ENCODE measurements around the gene PTK7.

The PTK7 gene

GRCh38 chr6:43178150-43178549, 102.0 kb downstream of the PTK7 start:
- Histone ChIP-seq H3K36me3 (ENCODE audit: control insufficient read depth in 1 of 2, insufficient read depth in 2 of 2, low read length in 2 of 2) (peaks cover 37 to 42% of the 10 kb centered on the region in 2 experiments), H2AFZ (ENCODE audit: insufficient read depth, low read length, poor library complexity) (no peak overlapping the region), H3K4me2 (ENCODE audit: low read length) (no peak overlapping the region), H3K4me3 (ENCODE audit: low read depth, low read length) (no peak overlapping the region), H2AK5ac (ENCODE audit: low read length) (no peak overlapping the region), H3K9ac (ENCODE audit: low read length) (no peak overlapping the region), H3K27me3 (ENCODE audit: insufficient read depth, low read length) (no peaks in the 10 kb centered on the region), H3K4me1 (ENCODE audit: control insufficient read depth in 1 of 2, insufficient read depth in 2 of 2, low read length in 2 of 2) (peaks cover 15 to 16% of the 10 kb centered on the region in 2 experiments), H4K8ac (ENCODE audit: low read depth, low read length) (no peak overlapping the region), H3K9me3 (ENCODE audit: insufficient read depth, low read depth, low read length) (no peaks in the 10 kb centered on the region), H3K79me2 (ENCODE audit: control insufficient read depth, insufficient read depth, low read length, poor library complexity) (peaks cover 10% of the 10 kb centered on the region), H3K79me1 (ENCODE audit: low read length) (peaks cover 15% of the 10 kb centered on the region), H2BK120ac (ENCODE audit: insufficient read depth, low read length, poor library complexity) (no peak overlapping the region), H4K91ac (ENCODE audit: low read depth, low read length) (no peak overlapping the region), H3K23ac (ENCODE audit: low read length) (no peak overlapping the region), H3K18ac (ENCODE audit: low read length) (no peak overlapping the region), H3K14ac (ENCODE audit: low read length) (no peak overlapping the region), H2BK12ac (ENCODE audit: low read length) (no peak overlapping the region), H2BK5ac (ENCODE audit: low read depth, low read length, poor library complexity) (no peak overlapping the region), H3K4ac (ENCODE audit: low read depth, low read length) (no peak overlapping the region), H4K12ac (ENCODE audit: low read depth, low read length) (no peak overlapping the region), H3K27ac (ENCODE audit: low read depth, low read length) (no peak overlapping the region)
- DNase-seq: no peak
- WGBS (ENCODE audit: extremely low coverage, insufficient coverage, insufficient read length): no CpG with 5 or more reads among the region's 12 CpGs

GRCh38 chr6:43178951-43179830, 103.1 kb downstream of the PTK7 start:
- peaks cover 6% of the 10 kb centered on the region for H3K79me2 ChIP-seq (ENCODE audit: control insufficient read depth, insufficient read depth, low read length, poor library complexity)
- no peak overlapping the region for H3K4me2 ChIP-seq (ENCODE audit: low read length)
- no peak overlapping the region for H2BK12ac ChIP-seq (ENCODE audit: low read length)
- H3K4me1 ChIP-seq (ENCODE audit: control insufficient read depth in 1 of 2, insufficient read depth in 2 of 2, low read length in 2 of 2): peaks cover 5 to 8% of the 10 kb centered on the region in 2 experiments
- H3K9ac ChIP-seq (ENCODE audit: low read length): no peak overlapping the region
- H3K36me3 ChIP-seq (ENCODE audit: control insufficient read depth in 1 of 2, insufficient read depth in 2 of 2, low read length in 2 of 2): peaks cover 33 to 38% of the 10 kb centered on the region in 2 experiments
- no peak overlapping the region for H3K23ac ChIP-seq (ENCODE audit: low read length)
- DNase-seq: no peak
- H3K27ac ChIP-seq (ENCODE audit: low read depth, low read length): no peak overlapping the region
- no peak overlapping the region for H2AFZ ChIP-seq (ENCODE audit: insufficient read depth, low read length, poor library complexity)
- no peak overlapping the region for H2AK5ac ChIP-seq (ENCODE audit: low read length)
- no peak overlapping the region for H4K12ac ChIP-seq (ENCODE audit: low read depth, low read length)
- H4K8ac ChIP-seq (ENCODE audit: low read depth, low read length): no peak overlapping the region
- no peaks in the 10 kb centered on the region for H3K9me3 ChIP-seq (ENCODE audit: insufficient read depth, low read depth, low read length)
- H3K4ac ChIP-seq (ENCODE audit: low read depth, low read length): no peak overlapping the region
- peaks cover 11% of the 10 kb centered on the region for H3K79me1 ChIP-seq (ENCODE audit: low read length)
- no peak overlapping the region for H4K91ac ChIP-seq (ENCODE audit: low read depth, low read length)
- H2BK120ac ChIP-seq (ENCODE audit: insufficient read depth, low read length, poor library complexity): no peak overlapping the region
- H3K18ac ChIP-seq (ENCODE audit: low read length): no peak overlapping the region
- no peaks in the 10 kb centered on the region for H3K27me3 ChIP-seq (ENCODE audit: insufficient read depth, low read length)
- H3K4me3 ChIP-seq (ENCODE audit: low read depth, low read length): no peak overlapping the region
- no CpG with 5 or more reads among the region's 20 CpGs for WGBS (ENCODE audit: extremely low coverage, insufficient coverage, insufficient read length)
- H3K14ac ChIP-seq (ENCODE audit: low read length): no peak overlapping the region
- no peak overlapping the region for H2BK5ac ChIP-seq (ENCODE audit: low read depth, low read length, poor library complexity)

GRCh38 chr6:43180058-43180457, 103.9 kb downstream of the PTK7 start:
- no peak overlapping the region for H4K91ac ChIP-seq (ENCODE audit: low read depth, low read length)
- no peak overlapping the region for H3K14ac ChIP-seq (ENCODE audit: low read length)
- no peak overlapping the region for H3K23ac ChIP-seq (ENCODE audit: low read length)
- H2AFZ ChIP-seq (ENCODE audit: insufficient read depth, low read length, poor library complexity): no peak overlapping the region
- H3K79me1 ChIP-seq (ENCODE audit: low read length): peaks cover 9% of the 10 kb centered on the region
- H3K4me2 ChIP-seq (ENCODE audit: low read length): no peak overlapping the region
- DNase-seq: no peak
- WGBS (ENCODE audit: extremely low coverage, insufficient coverage, insufficient read length): no CpG with 5 or more reads among the region's 7 CpGs
- no peak overlapping the region for H2BK12ac ChIP-seq (ENCODE audit: low read length)
- H2BK120ac ChIP-seq (ENCODE audit: insufficient read depth, low read length, poor library complexity): no peak overlapping the region
- no peak overlapping the region for H3K9ac ChIP-seq (ENCODE audit: low read length)
- H3K18ac ChIP-seq (ENCODE audit: low read length): no peak overlapping the region
- H3K4me1 ChIP-seq (ENCODE audit: control insufficient read depth in 1 of 2, insufficient read depth in 2 of 2, low read length in 2 of 2): peaks cover 5 to 8% of the 10 kb centered on the region in 2 experiments
- no peaks in the 10 kb centered on the region for H3K27me3 ChIP-seq (ENCODE audit: insufficient read depth, low read length)
- no peak overlapping the region for H3K4me3 ChIP-seq (ENCODE audit: low read depth, low read length)
- H3K27ac ChIP-seq (ENCODE audit: low read depth, low read length): no peak overlapping the region
- H3K79me2 ChIP-seq (ENCODE audit: control insufficient read depth, insufficient read depth, low read length, poor library complexity): peaks cover 6% of the 10 kb centered on the region
- no peak overlapping the region for H2AK5ac ChIP-seq (ENCODE audit: low read length)
- no peak overlapping the region for H4K8ac ChIP-seq (ENCODE audit: low read depth, low read length)
- no peaks in the 10 kb centered on the region for H3K9me3 ChIP-seq (ENCODE audit: insufficient read depth, low read depth, low read length)
- peaks cover 33 to 42% of the 10 kb centered on the region in 2 experiments for H3K36me3 ChIP-seq (ENCODE audit: control insufficient read depth in 1 of 2, insufficient read depth in 2 of 2, low read length in 2 of 2)
- no peak overlapping the region for H4K12ac ChIP-seq (ENCODE audit: low read depth, low read length)
- H2BK5ac ChIP-seq (ENCODE audit: low read depth, low read length, poor library complexity): no peak overlapping the region
- H3K4ac ChIP-seq (ENCODE audit: low read depth, low read length): no peak overlapping the region

GRCh38 chr6:43180985-43181384, 104.9 kb downstream of the PTK7 start:
- no peak overlapping the region for H3K14ac ChIP-seq (ENCODE audit: low read length)
- no peak for DNase-seq
- H3K4me1 ChIP-seq (ENCODE audit: control insufficient read depth in 1 of 2, insufficient read depth in 2 of 2, low read length in 2 of 2): peaks cover 5 to 8% of the 10 kb centered on the region in 2 experiments
- H2BK120ac ChIP-seq (ENCODE audit: insufficient read depth, low read length, poor library complexity): no peak overlapping the region
- no peak overlapping the region for H3K18ac ChIP-seq (ENCODE audit: low read length)
- peaks cover 9% of the 10 kb centered on the region for H3K79me1 ChIP-seq (ENCODE audit: low read length)
- H3K4ac ChIP-seq (ENCODE audit: low read depth, low read length): no peak overlapping the region
- H4K91ac ChIP-seq (ENCODE audit: low read depth, low read length): no peak overlapping the region
- no peak overlapping the region for H3K4me3 ChIP-seq (ENCODE audit: low read depth, low read length)
- no peak overlapping the region for H2AFZ ChIP-seq (ENCODE audit: insufficient read depth, low read length, poor library complexity)
- H3K9me3 ChIP-seq (ENCODE audit: insufficient read depth, low read depth, low read length): no peaks in the 10 kb centered on the region
- H4K8ac ChIP-seq (ENCODE audit: low read depth, low read length): no peak overlapping the region
- H2BK12ac ChIP-seq (ENCODE audit: low read length): no peak overlapping the region
- H2AK5ac ChIP-seq (ENCODE audit: low read length): no peak overlapping the region
- no peaks in the 10 kb centered on the region for H3K27me3 ChIP-seq (ENCODE audit: insufficient read depth, low read length)
- H3K9ac ChIP-seq (ENCODE audit: low read length): no peak overlapping the region
- H3K23ac ChIP-seq (ENCODE audit: low read length): no peak overlapping the region
- WGBS (ENCODE audit: extremely low coverage, insufficient coverage, insufficient read length): no CpG with 5 or more reads among the region's 5 CpGs
- H3K4me2 ChIP-seq (ENCODE audit: low read length): peak overlapping the region; percentile 78
- peaks cover 31 to 40% of the 10 kb centered on the region in 2 experiments for H3K36me3 ChIP-seq (ENCODE audit: control insufficient read depth in 1 of 2, insufficient read depth in 2 of 2, low read length in 2 of 2)
- H4K12ac ChIP-seq (ENCODE audit: low read depth, low read length): no peak overlapping the region
- peaks cover 6% of the 10 kb centered on the region for H3K79me2 ChIP-seq (ENCODE audit: control insufficient read depth, insufficient read depth, low read length, poor library complexity)
- H3K27ac ChIP-seq (ENCODE audit: low read depth, low read length): no peak overlapping the region
- no peak overlapping the region for H2BK5ac ChIP-seq (ENCODE audit: low read depth, low read length, poor library complexity)

Data from trophoblast cell (in vitro differentiated cells and primary cell).